ENCODE data around the gene SGPP1.

The SGPP1 gene

GRCh38 chr14:63673886-63674497, 53.9 kb downstream of the SGPP1 start (continued):
- TF ChIP-seq PRDM10 (tag by site-specific recombination; IDR thresholded peaks at IDR 0.05), result peak; percentile 58
- peak; percentile 80 for TF ChIP-seq WT1 (tag by site-specific recombination; IDR thresholded peaks at IDR 0.05)
- 0 out of 2 replicates have a peak, but pooled peaks have one; percentile 22 for TF ChIP-seq ZXDB (tag by site-specific recombination; IDR thresholded peaks at IDR 0.05)
- TF ChIP-seq ZNF580 (tag by site-specific recombination; IDR thresholded peaks at IDR 0.05), result no peak
- TF ChIP-seq ZNF350 (tag by site-specific recombination; IDR thresholded peaks at IDR 0.05), result no peak
- TF ChIP-seq GLIS1 (tag by site-specific recombination; IDR thresholded peaks at IDR 0.05), result peak; percentile 43

GRCh38 chr14:63673255-63673654, 54.6 kb downstream of the SGPP1 start:
- ChIA-PET POLR2A (no interaction called here), CTCF (no interaction called here)
- peaks cover 19% of the 10 kb centered on the region for H3K4me1 ChIP-seq (ENCODE audit: control insufficient read depth, insufficient read depth, low read length)
- H3K4me3 ChIP-seq (ENCODE audit: low read depth, low read length), result no peak overlapping the region
- TF ChIP-seq PRDM2 (tag by site-specific recombination; IDR thresholded peaks at IDR 0.05; ENCODE audit: borderline replicate concordance) (no peak), ZNF24 (tag by site-specific recombination; IDR thresholded peaks at IDR 0.05) (peak; percentile 93), ZNF341 (tag by site-specific recombination; IDR thresholded peaks at IDR 0.05; ENCODE audit: low read depth) (no peak), ZFP3 (tag by site-specific recombination; IDR thresholded peaks at IDR 0.05; ENCODE audit: low read depth) (no peak), GLIS2 (tag by site-specific recombination; IDR thresholded peaks at IDR 0.05) (no peak), PRDM1 (tag by site-specific recombination; IDR thresholded peaks at IDR 0.05) (no peak)
- no peaks in the 10 kb centered on the region for H3K36me3 ChIP-seq (ENCODE audit: control insufficient read depth in 2 of 2, insufficient read depth in 1 of 2, low read length in 2 of 2)
- no peak overlapping the region for H3K27ac ChIP-seq (ENCODE audit: extremely low read depth, low read depth, low read length)
- H3K9me3 ChIP-seq (ENCODE audit: control insufficient read depth, insufficient read depth, low read depth, low read length), result no peaks in the 10 kb centered on the region

GRCh38 chr14:63672417-63673180, 55.3 kb downstream of the SGPP1 start:
- H3K9me3 ChIP-seq (ENCODE audit: control insufficient read depth, insufficient read depth, low read depth, low read length), result no peaks in the 10 kb centered on the region
- POLR2A ChIA-PET, result no interaction called here
- H3K4me1 ChIP-seq (ENCODE audit: control insufficient read depth, insufficient read depth, low read length), result peaks cover 12% of the 10 kb centered on the region
- TF ChIP-seq ZBTB44 (tag by site-specific recombination; IDR thresholded peaks at IDR 0.05) (no peak), OSR2 (tag by site-specific recombination; IDR thresholded peaks at IDR 0.05) (peak; percentile 25; the same call in 1 of the 2 replicates), ZBTB20 (tag by site-specific recombination; IDR thresholded peaks at IDR 0.05) (peak; percentile 47; the same call in 1 of the 2 replicates), PRDM6 (tag by site-specific recombination; IDR thresholded peaks at IDR 0.05) (peak; percentile 10; the same call in 1 of the 2 replicates)
- H3K36me3 ChIP-seq (ENCODE audit: control insufficient read depth in 2 of 2, insufficient read depth in 1 of 2, low read length in 2 of 2), result no peaks in the 10 kb centered on the region
- H3K4me3 ChIP-seq (ENCODE audit: low read depth, low read length), result no peak overlapping the region
- CTCF ChIA-PET, result no interaction called here
- H3K27ac ChIP-seq (ENCODE audit: extremely low read depth, low read depth, low read length), result no peak overlapping the region

Data from HEK293 (cell line).